Right kidney (tissue), 9 donors: ENCODE data around the gene ST14.

Experiments
- DNase-seq: peaks from one replicate; pipeline ENCODE4 v3.0.0-alpha.2; 2016
- long read RNA-seq, 8 donors: transcript quantifications; one replicate each; lab custom pipeline, GENCODE V29; 2026

Gene ST14
- long read RNA-seq, donor 1, partial matches to known transcripts = 6 of 10 reads
- long read RNA-seq, donor 1, other reads (novel, unspliced or antisense) = 0 of 10 reads
- long read RNA-seq, donor 2, partial matches to known transcripts = 7 of 10 reads
- long read RNA-seq, donor 2, other reads (novel, unspliced or antisense) = 0 of 10 reads
- long read RNA-seq, donor 3, partial matches to known transcripts = 7 of 11 reads
- long read RNA-seq, donor 3, other reads (novel, unspliced or antisense) = 0 of 11 reads
- long read RNA-seq, donor 4, partial matches to known transcripts = 21 of 24 reads
- long read RNA-seq, donor 4, other reads (novel, unspliced or antisense) = 0 of 24 reads
- long read RNA-seq, donor 5, transcript ST14-201 (19 exons, 3,539 nt) = major isoform, 6 of 56 reads
- long read RNA-seq, donor 5, partial matches to known transcripts = 49 of 56 reads
- long read RNA-seq, donor 5, other reads (novel, unspliced or antisense) = 0 of 56 reads
- long read RNA-seq, donor 6, partial matches to known transcripts = 31 of 32 reads
- long read RNA-seq, donor 6, other reads (novel, unspliced or antisense) = 0 of 32 reads
- long read RNA-seq, donor 7, transcript ST14-201 (19 exons, 3,539 nt) = major isoform, 6 of 105 reads
- long read RNA-seq, donor 7, partial matches to known transcripts = 99 of 105 reads
- long read RNA-seq, donor 7, other reads (novel, unspliced or antisense) = 0 of 105 reads
- long read RNA-seq, donor 8, transcript ST14-201 (19 exons, 3,539 nt) = major isoform, 9 of 9 reads
- long read RNA-seq, donor 8, partial matches to known transcripts = 0 of 9 reads
- long read RNA-seq, donor 8, other reads (novel, unspliced or antisense) = 0 of 9 reads

- DNase-seq = peak; percentile 79
Measured at GRCh38 chr11:130159657-130160497, at the start of gene ST14. TSS of gene ST14 (plus strand) at chr11:130159782. CDS start at chr11:130159980, 198 bp downstream.

DNA sequence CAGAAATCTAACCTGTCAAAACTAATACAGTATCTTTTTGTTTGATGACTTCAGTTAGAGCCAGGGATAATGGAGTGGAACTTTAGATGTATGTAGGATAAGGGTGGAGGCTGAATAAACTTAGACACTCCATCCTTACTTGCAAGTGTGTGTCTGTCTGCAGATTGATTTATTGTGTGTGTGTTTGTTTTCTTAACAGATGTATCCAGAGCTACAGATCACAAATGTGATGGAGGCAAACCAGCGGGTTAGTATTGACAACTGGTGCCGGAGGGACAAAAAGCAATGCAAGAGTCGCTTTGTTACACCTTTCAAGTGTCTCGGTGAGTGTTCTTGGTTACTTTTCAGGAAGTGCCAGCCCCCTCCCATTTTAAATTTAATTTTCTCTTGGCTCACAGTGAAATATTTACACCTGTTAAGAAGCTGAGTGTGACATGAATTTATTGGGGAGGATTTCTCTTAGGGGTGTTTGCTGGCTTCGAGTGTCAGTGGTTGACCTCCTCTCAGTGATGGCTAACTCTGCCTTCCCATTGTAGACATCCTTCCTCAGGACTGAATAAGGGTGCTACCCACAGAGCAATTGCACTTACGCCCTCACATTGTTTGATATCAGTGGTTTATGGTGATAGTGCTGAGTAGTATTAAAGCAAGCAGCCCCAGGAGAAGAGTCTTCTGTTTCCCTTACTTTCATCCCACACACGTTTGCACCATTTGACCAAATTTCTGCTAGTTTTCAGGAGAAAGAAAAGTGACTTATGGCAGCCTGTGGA lies 49.1 kb upstream of the ST14 start:
- no peak for DNase-seq

DNA sequence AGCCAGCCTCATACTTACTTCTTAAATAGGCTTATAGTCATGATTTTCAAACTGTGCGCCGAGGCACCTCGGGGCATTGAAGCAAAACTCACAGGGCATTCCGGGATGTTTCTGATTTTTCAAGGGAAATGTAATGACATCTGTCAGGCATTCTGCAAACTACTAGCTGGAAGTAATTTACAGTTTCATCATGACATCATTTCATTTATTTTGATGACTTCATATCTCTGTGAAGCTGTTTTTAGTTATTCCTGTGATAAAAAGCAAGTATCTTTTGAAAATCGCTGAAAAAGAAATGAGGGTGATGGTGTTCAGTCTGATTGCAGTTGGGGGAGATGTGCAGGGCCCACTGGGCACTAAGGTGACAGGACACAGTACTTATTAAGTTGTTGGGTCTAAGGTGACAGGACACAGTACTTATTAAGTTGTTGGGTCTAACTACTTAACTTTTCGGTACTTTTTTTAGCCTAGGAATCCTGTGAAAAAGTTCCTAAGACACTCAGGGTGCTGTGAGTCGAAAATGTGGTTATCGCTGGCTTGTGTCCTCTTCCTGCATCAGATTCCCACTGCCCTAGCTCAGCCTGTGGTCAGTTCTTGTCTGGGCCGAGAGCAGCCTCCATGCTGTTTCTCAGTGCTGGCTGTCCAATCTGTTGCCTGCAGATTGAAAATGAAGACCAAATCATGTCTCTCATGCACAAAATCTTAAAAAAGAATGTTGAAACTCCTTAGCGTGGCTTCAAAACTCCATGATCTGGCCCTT lies 47.3 kb upstream of the ST14 start:
- no peak for DNase-seq

- no peak for DNase-seq
Measured at GRCh38 chr11:130114281-130114680, 45.3 kb upstream of the ST14 start.

GRCh38 chr11:130114726-130115125 lies 44.9 kb upstream of the ST14 start:
- DNase-seq = no peak

DNA sequence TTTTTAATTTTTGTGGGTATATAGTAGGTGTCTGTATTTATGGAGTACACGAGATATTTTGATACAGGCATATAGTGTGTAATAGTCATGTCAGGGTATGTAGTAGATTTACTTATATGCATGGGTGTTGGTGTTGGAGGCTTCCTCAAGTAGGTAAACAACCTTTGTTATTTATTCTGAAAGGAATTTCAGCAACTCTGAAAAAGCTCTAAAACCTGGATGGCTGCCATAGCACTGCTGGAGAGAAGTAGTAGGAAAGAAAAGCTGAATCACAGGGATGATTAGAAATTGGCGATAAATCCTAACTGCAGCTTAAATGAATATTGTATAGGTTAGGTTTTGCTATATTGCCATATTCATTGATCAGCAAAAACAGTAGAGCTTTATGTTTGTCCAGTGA lies 44.4 kb upstream of the ST14 start:
- DNase-seq = no peak

GRCh38 chr11:130118165-130118564 lies 41.4 kb upstream of the ST14 start:
- no peak for DNase-seq

DNA sequence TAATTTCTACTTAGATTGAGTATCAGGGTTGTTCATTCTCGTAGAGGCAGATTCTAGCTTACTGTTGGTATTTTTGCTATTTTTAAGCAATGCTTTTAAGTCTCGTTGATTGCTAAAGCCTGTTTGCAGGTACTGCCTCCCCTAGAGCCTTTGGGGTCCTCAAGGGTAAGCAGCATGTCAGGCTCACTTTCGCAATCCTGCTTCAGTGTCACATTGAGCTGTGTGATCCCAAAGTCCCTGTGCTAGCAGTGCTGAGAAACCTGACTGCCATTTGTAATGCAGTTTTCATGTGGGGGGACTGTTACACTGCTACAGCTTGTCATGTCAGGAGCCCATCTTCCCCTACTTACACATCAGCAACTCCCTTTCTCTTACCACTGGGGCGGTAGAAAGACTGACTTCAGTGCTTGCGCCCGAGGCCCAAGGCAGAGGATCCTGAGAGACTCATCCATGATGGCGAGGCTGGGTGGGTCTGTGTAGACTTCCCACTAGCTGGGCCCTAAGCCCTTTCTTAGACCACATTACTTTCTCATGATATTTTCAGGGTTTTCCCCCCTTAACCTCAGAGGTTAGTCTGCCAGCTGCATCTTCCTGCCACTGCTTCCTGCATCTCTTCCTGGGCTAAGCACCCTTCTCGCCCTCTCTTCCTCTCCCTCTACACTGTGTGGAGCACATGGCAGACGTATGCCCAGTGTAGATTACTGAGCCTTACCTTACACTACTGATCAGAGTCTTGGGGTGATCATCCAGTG lies 40.8 kb upstream of the ST14 start:
- DNase-seq = no peak

GRCh38 chr11:130120045-130120444 lies 39.5 kb upstream of the ST14 start:
- DNase-seq = no peak

GRCh38 chr11:130121445-130121978 lies 38.1 kb upstream of the ST14 start:
- DNase-seq = no peak

DNA sequence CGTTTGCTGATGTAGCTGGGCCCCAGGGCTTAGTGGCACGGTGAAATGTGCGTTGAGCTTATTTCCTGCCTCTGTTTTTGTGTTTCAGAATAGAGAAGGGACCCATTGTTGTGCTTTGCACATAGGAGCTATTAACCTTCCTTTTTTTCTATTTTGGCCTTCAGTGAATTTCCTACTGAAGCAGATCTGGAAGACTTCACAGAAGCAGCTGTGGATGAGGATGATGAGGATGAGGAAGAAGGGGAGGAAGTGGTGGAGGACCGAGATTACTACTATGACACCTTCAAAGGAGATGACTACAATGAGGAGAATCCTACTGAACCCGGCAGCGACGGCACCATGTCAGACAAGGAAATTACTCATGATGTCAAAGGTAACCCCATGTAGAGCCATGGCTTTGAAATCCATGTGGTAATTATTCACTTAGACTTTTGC lies 37.4 kb upstream of the ST14 start:
- no peak for DNase-seq

DNA sequence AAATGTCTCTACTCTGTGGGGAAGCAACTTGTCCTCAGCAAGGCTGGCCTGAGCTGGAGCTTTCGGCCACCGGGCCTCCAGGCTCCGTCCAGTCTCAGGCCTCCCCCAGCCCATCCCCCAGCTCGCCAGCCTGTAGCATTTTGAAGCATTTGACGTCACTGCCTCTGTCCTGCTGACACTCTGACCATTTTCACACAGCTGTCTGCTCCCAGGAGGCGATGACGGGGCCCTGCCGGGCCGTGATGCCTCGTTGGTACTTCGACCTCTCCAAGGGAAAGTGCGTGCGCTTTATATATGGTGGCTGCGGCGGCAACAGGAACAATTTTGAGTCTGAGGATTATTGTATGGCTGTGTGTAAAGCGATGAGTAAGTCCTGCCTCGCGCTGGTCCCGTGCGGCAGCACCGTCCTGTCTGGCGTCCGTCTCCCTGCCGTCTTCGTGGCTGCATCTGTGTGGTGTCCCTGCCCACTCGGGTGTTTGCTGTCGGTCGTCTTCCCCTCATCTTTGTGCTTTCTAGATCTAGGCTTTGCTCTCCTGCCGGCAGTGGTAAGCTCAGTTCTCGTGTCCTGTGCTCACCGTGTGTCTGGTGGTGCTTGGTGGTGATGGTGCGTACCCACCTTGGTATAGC lies 36.1 kb upstream of the ST14 start:
- DNase-seq = no peak

- no peak for DNase-seq
Measured at GRCh38 chr11:130124096-130124495, 35.5 kb upstream of the ST14 start.

DNA sequence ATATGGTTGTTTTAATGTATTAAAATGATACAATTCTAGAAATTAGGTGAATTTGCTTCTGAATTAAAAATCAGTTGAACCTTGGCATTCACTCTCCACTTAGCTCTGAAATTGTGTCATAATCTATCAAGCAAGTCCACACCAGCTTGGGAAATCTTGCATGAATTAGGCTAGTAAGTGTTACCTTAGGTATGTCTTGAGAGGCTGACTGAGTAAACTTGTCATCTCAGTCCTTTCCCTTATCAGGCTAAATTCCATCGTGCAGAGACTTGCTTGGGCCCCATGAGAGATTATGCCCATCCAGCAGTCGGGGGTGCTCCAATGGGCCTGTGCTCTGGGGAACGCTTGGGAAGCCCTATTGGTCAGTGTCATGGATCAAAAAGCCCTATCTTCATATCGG lies 33.9 kb upstream of the ST14 start:
- DNase-seq = no peak

DNA sequence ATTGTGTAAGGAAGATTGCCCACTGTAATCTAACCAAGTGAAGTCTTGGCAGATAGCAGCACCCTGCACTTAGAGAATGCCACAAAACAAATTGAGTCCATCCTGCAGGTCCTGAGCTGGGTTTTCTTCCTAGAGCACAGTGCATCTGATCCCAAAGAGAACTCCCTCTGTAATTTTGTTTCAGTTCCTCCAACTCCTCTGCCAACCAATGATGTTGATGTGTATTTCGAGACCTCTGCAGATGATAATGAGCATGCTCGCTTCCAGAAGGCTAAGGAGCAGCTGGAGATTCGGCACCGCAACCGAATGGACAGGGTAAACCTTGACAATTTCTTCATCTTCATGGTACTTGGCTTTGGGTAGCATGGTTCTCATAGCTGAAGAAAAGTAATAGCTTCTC lies 33.1 kb upstream of the ST14 start:
- DNase-seq = no peak

DNA sequence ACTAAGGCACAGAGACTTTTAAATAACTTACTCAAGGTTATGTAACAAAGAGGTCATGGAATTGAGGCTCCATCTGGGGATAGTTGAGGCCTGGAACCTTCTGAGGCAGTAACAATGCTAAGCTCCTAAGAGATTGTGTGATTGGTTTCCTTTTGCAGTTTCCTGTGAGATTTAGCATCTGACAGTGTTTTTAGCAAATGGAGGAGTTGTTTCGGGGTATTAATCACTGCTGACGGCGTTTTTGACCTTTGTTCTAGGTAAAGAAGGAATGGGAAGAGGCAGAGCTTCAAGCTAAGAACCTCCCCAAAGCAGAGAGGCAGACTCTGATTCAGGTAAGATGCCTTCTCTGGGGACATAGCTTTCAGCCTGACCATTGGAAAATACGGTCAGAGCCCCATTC lies 32.1 kb upstream of the ST14 start:
- DNase-seq = no peak

DNA sequence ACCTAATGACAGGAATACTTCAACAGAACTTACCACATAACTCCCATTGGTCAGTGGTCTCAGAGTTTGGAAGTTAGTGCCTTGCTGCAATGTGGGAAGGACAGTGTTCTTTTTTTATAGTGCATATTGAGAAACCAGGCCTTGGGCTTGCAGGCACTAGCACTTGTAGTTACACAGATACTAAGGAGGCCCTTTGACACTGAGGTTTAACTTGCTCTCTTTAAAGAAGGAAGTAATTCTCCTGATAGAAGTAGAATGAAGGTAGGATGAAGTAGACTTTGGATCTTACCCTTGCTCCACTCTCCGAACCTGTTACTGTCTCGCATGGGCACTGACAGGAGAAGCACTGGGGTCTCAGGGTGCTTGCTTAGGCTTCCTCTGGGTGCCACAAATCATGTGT lies 31.0 kb upstream of the ST14 start:
- DNase-seq = no peak

- no peak for DNase-seq
Measured at GRCh38 chr11:130129922-130130321, 29.7 kb upstream of the ST14 start.
